Astrocyte (in vitro differentiated cells and primary cell): ENCODE data around the gene NEFH.

ENCODE experiments used
- CTCF ChIP-seq: IDR thresholded peaks from 2 replicates; pipeline ENCODE4 v1.5.1; 2011; ENCODE audit warnings: low read depth, mild to moderate bottlenecking, inconsistent platforms, low read length, moderate library complexity; ENCODE audit not compliant: insufficient read depth
- EZH2 ChIP-seq: IDR thresholded peaks from 2 replicates; pipeline ENCODE4 v1.6.1; 2012; ENCODE audit warnings: mild to moderate bottlenecking, low read length, inconsistent platforms; ENCODE audit not compliant: insufficient read depth

GRCh38 chr22:29493636-29494035 lies 13.6 kb downstream of the NEFH start:
- no peak for TF ChIP-seq EZH2
- no peak for TF ChIP-seq CTCF
